ENCODE data around the gene PEPD.
"Not testable (repeated sequence)": the region's sequence is repeated elsewhere in the genome, so short reads cannot be mapped to it uniquely, and the experiment has no call there.

PEPD gene

DNA sequence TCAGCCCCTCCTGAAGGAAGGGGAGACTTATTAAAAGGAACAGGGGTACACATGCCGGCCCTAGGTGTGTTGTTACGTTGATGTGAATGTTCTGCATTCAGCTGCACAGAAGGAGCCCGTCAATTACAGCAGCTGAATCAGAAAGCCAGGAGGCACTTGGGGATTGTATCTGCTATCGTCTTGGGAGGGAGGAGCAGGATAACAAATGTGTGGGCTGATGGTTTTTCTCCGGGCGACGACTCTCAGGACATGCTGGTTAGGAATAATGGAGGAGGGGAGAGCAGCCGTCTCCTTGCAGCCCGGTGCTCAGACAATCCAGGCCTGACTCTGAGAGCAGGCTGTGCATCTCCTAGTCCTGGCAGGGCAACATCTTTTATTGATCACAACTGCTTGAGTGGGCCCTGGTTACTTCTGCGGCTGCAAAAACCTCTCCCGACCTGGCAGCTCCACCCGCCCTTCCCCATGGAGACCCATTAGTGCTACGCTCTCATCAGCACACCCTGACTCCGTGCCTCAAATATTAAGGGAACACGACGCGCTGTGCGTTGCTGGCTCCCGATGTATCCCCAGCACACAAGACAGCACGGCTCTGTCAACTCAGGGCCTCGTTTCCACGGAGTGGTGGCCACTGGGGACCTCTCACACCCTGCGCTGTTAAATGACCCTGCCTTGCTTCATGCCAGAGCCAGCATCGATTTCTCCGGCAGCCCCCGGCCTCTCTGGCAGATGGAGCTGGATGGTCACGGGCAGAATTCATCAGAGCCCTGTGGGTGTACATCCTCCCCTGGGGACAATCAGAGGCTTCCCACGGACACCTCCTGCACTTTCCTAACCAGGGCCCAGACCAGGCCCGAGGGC lies 25.3 kb downstream of the PEPD start:
- DNase-seq = no peak

DNA sequence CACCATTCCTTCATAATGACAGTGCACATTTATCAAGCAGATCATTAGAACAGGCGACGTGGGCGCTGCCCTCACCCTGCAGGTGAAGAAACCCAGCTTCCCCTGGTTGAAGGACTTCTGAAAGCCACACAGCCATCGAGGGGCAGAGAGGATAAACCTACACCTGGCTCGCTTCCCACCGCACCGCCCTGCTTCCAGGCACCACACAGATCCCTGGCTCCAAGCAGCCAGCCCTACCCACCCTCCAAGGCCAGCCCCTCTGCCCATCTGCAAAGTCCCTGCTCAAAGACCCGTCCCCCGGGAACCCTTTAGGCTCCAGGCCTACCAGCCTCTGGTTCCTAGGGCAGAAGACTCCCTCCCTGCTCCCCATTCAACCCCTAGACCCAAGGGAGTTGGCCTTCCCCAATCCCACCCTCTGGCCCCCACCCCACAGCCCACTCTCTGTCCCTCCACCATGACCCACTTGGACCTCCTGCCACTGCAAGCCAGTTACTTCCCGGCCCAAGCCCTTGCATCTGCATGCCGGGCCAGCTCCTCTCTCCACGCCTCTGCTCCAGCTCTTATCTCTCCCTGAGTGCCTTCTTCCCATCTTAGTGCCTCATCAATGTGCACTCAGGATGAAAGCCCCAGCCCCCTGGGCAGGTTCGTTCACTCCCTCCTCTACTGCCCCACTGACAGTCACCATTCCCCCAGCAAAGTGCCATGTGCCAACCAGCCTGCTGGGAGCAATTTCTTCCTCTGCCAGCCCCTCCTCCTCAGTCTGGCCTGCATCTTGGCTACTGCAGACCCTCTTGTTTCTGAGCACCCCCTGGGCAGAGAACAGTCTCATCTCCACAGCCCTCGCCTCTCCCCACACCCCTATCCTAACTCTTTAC lies 28.0 kb downstream of the PEPD start:
- no peak for DNase-seq

DNA sequence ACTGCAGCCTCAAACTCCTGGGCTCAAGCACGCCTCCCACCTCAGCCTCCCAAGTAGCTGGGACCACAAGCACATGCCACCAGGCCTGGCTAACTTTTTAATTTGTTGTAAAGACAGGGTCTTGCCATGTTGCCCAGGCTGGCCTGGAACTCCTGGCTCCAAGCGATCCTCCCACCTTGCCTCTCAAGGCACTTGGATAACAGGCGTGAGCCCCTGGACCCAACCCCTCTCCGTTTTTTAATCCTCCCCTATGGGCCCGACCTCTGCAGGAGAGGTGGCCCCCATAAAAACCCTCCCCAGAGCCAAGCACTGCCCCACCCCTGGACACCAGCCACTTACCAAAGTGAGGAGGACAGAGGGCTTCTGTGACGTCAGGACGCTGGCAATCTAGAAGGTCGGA lies 28.6 kb downstream of the PEPD start:
- DNase-seq = no peak

DNA sequence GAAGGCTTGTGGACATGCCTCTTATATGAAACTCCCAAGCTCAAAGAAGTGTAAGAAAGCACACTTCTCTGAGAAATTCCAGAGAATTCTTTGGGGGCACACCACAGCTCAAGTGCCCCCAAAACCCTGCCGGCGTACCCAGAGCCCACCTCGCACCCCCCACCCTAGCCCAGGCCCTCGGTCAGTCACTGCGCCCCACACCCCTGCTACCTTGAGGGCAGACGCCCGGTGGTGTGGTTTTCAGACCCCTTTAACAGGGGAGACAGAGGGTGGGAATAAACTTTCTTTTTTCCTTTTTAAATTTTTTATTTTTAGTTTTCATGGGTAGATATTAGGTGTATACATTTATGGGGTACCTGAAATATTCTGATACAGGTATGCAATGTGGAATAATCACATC lies 29.5 kb downstream of the PEPD start:
- DNase-seq = no peak

DNA sequence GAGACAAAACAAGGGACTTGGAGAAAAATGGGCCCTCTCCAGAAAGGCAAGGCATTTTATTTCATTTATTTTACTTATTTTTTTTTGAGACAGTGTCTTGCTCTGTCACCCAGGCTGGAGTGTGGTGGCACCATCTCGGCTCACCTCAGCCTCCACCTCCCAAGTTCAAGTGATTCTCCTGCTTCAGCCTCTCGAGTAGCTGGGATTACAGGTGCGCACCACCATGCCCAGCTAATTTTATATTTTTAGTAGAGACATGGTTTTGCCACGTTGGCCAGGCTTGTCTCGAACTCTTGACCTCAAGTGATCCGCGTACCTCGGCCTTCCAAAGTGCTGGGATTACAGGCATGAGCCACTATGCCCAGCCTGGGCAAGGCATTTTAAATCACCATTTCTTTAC lies 31.0 kb downstream of the PEPD start:
- DNase-seq = not testable (repeated sequence)

DNA sequence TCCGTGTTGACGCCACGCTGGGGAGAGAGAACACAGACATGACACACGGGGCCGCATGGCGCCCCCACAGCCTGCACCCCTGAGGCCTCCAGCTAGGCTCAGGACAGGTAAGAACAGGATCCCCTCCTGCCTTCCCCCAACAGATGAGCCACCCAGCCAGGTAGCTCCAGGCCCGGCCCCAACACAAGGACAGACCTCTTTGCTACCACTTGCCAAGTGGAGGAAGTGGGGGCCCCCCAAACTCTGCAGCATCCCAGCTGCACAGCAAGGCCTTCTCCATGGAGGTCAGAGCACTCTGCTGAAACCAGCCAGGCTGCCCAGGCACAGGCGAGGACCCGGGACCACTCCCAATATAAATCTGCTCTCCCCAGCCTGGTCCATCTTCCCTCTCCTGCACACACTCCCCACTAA lies 31.5 kb downstream of the PEPD start:
- DNase-seq = no peak

DNA sequence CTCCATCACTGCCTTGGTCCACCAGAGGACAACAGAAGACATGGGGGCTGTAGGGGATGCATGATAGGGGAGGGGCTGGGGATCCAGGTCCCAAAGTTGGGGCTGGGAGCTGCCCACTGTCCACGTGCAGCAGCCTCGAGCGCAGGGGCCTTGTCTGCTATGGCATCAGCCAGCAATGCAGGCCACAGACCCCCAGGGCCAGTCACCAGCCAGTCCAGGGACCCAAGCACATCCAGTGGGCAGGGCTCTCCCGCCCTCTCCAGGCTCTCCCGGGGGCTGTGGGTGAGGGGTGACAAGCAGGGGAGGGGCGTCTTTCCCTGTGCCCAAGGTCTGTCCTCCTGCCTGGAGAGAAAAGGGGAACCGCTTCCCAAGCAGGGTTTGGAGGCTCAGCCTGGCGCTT lies 32.8 kb downstream of the PEPD start:
- DNase-seq = no peak

DNA sequence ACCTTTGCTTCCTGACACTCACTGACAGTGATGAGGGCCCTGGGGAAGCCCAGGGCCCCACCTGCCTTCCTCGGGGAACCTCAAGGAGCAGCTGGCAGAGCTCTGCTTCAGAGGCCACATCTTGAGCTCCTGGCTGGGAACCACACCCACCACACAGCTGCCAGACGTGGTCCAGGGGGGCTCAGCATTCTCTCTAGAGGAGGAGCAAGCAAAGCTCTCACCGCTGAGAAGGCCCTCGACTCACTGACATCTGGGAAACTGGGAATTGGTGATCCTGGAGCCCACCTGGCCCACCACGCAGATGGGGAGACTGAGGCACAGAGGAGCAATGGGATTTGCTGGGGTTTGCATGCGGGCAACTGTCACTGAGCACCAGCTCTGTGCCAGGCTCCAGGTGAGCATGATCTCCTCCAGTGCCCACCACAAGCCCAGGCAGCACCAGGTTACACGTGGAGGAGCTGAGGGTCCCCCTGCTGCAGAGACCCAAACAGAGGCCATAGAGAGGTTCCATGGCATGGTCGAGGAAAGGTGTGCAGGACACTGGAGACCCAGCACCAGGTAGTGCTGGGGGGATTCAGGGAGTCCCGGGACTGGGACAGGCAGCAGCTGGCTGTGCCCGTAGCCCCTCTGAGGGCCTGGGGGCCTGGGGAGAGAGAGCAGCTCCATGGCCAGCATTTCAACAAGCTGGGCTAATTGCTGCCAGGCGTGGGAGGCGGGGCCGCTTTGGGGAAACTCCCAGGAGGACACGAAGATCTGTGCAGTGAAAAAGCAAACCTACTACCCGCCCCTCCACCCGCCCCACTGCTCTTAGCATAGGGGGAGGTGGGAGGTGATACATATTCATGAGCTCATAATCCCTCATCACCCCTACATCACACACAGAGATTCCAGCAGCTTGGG lies 33.4 kb downstream of the PEPD start:
- no peak for DNase-seq

DNA sequence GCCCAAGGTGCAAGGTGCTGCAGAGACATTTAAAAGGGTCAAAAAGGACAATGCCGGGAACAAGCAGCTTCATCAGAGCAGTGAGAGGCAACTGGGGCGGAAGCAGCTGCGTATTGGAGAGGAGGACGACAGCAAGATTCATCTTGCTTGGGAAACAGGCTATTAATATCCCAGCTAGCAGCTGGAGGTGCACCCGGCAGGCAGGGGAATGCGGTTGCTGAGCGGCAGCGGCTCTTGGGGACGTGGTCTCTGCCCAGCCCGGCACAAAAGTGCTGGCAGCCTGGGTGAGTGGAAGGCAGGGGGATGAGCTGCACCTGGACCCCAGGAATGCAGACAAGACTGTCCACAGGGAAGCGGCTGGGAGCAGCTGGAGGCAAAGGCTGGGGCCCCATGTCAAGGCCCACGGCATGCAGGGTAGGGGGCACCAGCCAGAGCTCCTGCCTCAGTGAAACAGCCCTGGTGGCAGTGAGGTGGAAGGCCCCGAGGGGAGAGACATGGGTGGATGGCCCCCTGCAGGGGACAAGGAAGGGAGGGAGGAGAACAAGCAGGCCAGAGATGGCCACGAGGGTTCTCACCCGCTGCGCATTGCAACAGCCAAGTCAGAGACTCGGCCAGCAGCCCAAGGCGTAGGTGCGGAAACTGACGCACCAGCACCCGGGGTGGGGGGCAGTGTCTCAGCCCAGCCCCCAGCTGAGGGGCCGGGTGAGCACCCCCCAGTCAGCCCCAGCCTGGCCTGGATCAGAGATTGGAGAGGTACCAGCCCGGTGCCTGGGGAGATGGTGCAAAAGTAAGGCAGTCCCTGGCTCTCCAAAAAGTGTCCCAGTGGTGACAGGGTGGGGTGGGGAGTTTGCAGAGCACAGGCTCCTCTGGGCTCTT lies 34.4 kb downstream of the PEPD start:
- peak; percentile 92 for DNase-seq

DNA sequence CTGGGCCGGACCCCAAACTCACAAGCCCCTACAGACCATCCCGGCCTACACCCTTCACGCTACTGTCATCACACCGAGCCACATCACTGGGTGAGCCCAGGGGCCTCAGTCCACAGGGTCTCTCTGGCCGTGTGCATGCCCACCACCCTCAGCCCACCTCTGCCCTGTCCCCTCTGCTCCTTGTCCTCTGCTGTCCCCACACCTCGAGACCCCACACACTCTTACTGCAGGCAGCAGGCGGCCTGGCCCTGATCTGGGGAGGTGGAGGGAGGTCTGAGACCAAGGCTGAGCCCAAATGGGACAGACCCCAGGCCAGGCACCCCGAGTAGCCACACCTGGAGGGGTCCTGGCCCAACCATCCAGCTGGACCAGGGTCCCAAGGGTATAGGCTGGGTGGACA lies 35.2 kb downstream of the PEPD start:
- no peak for DNase-seq

DNA sequence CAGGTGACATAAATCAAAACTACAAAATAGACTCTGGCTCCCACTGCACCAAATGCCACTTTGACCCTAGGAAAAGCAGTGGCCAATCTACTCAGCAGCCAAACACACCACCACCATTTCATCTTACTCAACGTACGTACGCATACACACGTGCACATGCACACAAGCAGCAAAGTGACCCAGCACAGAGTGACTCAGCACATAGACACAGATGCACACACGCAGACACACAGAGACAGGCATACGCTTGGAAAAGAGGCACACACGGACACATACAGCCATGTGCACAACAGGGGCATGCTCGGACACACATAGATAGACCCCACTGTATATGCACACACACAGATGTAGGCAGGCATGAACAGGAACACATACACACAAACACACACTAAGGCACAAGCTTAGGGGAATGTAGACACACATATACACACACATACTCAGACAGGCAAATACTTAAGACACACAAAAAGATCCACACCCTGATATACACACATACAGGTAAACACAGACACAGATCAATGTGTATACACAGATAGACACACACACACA lies 37.3 kb downstream of the PEPD start:
- DNase-seq = no peak

DNA sequence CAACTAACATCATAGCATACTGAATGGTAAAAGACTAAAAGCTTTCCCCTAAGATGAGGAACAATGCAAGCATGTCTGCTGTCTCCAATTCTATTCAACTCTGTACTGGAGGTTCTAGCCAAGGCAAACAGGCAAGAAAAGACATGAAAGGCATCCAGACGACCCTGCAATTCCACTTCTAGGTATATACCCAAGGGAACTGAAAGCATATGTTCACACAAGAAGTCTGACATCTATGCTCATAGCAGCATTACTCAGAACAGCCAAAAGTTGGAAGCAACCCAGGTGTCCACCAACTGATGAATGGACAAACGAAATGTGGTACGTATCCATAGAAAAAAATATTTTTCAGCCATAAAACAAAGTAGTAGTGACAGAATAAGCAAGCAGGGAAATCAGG lies 39.1 kb downstream of the PEPD start:
- DNase-seq = no peak

DNA sequence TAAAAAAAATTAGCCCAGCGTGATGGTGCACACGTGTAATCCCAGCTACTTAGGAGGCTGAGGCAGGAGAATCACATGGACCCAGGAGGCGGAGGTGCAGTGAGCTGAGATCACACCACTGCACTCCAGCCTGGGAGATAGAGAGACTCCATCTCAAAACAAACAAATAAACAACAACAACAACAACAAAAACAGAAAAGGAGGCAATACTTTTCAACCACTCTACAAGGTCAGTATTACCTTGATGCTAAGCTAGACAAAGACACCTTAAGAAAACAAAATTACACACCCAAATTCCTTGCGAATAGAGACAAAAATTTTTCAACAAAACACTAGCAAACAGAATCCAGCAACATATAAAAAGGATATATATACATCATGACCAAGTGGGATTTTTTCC lies 39.7 kb downstream of the PEPD start:
- DNase-seq = no peak

DNA sequence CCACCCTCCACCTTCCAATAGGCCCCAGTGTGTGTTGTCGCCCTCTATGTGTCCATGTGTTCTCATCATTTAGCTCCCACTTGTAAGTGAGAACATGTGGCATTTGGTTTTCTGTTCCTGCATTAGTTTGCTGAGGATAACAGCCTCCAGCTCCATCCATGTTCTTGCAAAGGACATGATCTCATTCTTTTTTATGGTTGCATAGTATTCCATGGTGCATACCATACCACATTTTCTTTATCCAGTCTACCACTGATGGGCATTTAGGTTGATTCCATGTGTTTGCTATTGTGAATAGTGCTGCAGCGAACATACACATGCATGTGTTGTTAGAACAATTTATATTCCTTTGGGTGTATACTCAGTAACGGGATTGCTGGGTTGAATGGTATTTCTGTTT lies 42.0 kb downstream of the PEPD start:
- not testable (repeated sequence) for DNase-seq

DNA sequence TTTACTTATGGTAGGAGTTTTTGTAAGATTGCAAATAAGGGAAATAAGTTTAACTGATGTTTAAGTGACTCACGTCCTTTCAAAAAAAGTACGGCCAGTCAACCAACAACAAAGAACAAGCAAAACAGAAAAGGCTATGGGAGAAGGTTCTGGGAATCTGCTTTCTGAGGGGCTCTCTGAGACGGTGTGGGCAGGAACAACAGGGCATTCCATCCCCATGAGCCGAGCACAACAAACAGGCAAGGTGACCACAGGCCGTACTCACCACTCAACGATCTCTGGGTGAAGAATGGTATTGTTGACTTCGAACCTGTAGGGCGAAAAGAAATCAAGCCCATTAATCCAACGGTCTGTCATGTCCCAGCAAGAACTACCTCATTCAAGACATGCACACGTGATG lies 43.8 kb downstream of the PEPD start:
- DNase-seq = no peak

DNA sequence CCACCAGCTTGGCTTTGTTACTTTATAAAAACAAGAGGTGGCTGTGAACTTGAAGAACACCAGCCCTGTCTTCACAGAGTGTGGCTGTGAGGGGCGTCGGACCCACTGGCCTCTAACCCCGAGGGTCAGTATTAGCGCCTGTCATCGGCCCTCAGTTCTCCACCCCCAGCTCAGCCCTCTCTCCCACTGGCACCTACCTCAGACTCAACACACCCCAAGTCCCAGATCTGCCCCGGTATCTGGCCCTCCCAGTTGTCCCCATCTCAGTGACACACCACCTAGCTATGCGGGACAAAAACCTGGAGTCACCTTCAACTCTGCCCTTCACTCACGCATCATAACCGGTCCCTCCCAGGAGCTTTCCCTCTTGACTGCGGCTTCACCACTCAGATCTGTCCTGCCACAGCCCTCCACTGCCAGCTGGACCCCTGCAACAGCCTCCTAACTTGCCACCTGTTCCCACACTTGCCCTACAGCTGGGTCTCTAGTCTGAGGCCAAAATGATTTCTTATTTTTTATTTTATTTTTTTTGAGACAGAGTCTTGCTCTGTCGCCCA lies 45.4 kb downstream of the PEPD start:
- no peak for DNase-seq

DNA sequence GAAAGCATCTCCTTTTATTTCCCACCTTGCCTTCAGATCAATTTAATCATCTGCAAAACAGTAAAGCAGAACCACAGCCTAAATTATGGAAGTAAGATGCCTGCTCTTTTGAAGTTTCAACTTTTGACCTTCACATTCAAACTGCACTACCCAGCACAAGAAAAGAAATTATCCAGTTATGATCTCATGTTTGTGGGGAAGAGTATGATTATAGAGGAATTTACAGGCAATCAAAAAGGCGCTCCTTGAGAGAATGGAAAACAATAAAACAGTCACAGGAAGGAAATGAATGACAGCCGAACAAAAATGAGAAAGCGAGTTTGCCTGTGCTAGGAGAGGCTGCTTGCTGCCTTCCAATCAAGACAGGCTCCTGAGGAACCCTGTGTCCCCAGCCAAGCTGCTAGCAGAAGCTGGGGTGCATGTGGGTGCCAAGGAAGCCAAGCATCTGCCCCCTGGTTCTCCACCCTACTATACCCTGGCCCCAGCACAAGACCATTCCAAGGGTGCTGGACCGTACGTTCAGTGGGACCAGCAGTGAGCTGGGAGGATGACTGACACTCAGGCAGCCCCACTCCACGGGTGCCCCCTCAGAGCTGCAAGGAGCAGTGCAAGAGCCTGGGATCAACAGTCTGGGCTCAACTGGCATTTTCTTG lies 47.8 kb downstream of the PEPD start:
- no peak for DNase-seq

DNA sequence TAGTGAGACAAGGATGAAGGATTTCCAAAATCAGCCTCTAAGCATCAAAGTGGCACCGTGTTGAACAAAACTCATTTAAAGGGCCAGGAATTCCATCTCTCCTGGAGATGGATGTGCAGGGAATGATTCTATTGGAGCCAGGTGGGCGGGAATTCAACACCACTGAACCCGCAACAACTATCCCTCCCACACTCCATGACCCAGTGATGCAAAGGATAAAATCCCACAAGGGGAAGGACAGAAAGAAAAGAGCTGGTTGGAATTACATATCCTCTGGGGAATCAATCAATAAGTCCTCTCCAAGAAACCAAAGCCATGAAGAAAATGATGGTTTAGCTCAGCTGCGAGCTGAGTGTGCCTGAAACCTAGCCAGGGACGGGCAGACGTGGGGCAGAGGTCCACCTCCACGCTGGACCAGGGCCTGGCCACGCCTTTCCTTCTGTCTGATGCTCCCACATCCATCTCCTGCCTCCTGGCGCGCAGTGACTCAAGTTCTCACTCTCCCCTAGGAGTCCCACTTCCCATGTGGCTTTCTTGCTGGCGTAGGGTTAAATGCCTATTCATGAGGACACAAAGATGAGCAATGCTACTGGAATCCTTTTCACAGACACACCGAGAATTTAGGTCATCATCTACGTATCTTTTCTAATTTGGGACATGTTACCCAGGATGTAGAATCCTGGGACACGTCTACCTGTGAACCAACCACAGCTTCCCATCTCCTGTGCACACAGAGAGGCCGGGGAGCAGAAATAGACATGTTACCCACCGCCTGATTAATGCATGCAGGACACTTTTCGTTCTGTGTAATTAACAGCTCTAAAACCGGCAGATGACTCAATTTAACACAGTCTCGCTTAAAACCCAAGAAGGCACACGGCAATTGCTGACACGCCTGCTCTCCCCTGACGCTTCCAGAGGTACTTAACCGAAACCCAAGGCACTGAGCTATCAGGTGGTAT lies 48.6 kb downstream of the PEPD start:
- no peak for DNase-seq

DNA sequence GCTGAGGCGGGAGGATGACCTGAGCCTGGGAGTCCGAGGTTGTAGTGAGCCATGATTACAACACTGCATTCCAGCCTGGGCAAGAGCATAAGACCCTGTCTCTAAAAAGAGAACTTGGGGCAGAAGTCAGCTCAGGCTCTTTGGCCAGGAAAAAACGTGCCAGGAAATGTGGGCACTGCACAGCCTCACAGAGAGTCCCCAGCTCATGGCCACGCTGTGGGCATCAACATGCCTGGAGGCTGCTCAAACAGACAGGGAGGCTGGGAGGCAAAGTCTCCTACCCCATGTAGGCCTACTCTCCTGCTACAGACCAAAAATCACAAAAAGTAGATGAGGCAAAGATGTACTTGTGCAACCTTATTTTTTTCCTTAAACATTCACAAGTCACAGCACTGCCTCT lies 49.4 kb downstream of the PEPD start:
- DNase-seq = no peak

Measured in SHP77 treated with DMSO at 0.1 percent for 48 hours (cell line).